ENCODE measurements around the gene NINL. TPM values are rescaled to one million over a fixed set of nuclear protein-coding genes. Genes with fewer than 3 reads are reported as not detected.

The NINL gene
- total RNA-seq, 6 experiments from 2014 or later: 3.6 to 16.0 (median 7.1) TPM

GRCh38 chr20:25546048-25546447 is 39.3 kb downstream of the NINL start:
- no peak for ATAC-seq
- intact Hi-C loops (cut with DNase I): no loop called here

GRCh38 chr20:25545171-25545570 is 40.2 kb downstream of the NINL start:
- no peak for ATAC-seq
- Histone ChIP-seq H3K36me3 (no peaks in the 10 kb centered on the region), H3K4me3 (no peak overlapping the region), H3K27ac (no peak overlapping the region), H3K4me1 (peaks cover 0 to 31% (median 4%) of the 10 kb centered on the region in 4 donors), H3K27me3 (no peaks in the 10 kb centered on the region), H3K9me3 (no peaks in the 10 kb centered on the region)
- no peak for DNase-seq
- 68% methylated on average over 2 of the region's 3 CpGs for WGBS (ENCODE audit: insufficient coverage, low coverage, low lambda C conversion rate, missing lambda C conversion rate)
- intact Hi-C loops (cut with DNase I): no loop called here
- TF ChIP-seq POLR2A (IDR thresholded peaks at IDR 0.05): no peak
- TF ChIP-seq, protein P1, sequence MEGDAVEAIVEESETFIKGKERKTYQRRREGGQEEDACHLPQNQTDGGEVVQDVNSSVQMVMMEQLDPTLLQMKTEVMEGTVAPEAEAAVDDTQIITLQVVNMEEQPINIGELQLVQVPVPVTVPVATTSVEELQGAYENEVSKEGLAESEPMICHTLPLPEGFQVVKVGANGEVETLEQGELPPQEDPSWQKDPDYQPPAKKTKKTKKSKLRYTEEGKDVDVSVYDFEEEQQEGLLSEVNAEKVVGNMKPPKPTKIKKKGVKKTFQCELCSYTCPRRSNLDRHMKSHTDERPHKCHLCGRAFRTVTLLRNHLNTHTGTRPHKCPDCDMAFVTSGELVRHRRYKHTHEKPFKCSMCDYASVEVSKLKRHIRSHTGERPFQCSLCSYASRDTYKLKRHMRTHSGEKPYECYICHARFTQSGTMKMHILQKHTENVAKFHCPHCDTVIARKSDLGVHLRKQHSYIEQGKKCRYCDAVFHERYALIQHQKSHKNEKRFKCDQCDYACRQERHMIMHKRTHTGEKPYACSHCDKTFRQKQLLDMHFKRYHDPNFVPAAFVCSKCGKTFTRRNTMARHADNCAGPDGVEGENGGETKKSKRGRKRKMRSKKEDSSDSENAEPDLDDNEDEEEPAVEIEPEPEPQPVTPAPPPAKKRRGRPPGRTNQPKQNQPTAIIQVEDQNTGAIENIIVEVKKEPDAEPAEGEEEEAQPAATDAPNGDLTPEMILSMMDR (IDR thresholded peaks at IDR 0.05): no peak

More at GRCh38 chr20:25546048-25546447, 39.3 kb downstream of the NINL start:
- Histone ChIP-seq H3K27ac (no peak overlapping the region), H3K36me3 (no peaks in the 10 kb centered on the region), H3K9me3 (no peaks in the 10 kb centered on the region), H3K4me1 (peaks cover 0 to 25% (median 4%) of the 10 kb centered on the region in 4 donors), H3K27me3 (no peaks in the 10 kb centered on the region), H3K4me3 (no peak overlapping the region)
- WGBS (ENCODE audit: insufficient coverage, low coverage, low lambda C conversion rate, missing lambda C conversion rate): 78% methylated on average over 4 of the region's 4 CpGs
- DNase-seq: no peak
- TF ChIP-seq, protein P1 (IDR thresholded peaks at IDR 0.05): no peak
- TF ChIP-seq POLR2A (IDR thresholded peaks at IDR 0.05): no peak

GRCh38 chr20:25544734-25545133 is 40.6 kb downstream of the NINL start:
- Histone ChIP-seq H3K36me3 (no peaks in the 10 kb centered on the region), H3K4me3 (no peak overlapping the region), H3K27ac (no peak overlapping the region), H3K4me1 (peaks cover 0 to 31% (median 4%) of the 10 kb centered on the region in 4 donors), H3K27me3 (no peaks in the 10 kb centered on the region), H3K9me3 (no peaks in the 10 kb centered on the region)
- no peak for DNase-seq
- no peak for TF ChIP-seq POLR2A (IDR thresholded peaks at IDR 0.05)
- TF ChIP-seq, protein P1 (IDR thresholded peaks at IDR 0.05): no peak
- intact Hi-C loops (cut with DNase I): no loop called here
- WGBS (ENCODE audit: insufficient coverage, low coverage, low lambda C conversion rate, missing lambda C conversion rate): no CpG with 5 or more reads among the region's 1 CpG
- ATAC-seq: no peak

DNA sequence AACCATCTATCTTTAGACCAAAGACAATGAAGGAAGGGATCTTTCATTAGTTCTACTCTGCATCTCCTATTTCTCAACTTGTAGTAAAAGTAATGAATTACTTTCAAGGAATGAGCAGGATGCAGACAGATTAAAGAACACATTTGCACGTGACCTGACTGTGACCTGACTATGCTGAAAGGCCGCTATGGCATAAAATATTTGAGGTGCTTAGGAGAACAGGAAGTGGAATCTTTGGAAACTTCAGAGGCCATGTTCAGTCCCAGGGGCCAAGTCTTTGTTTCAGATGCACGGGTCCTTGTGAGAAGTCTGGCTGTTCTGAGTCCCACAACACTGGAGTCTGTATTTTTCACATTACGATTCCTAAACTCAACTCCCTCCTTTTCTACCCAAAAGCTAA is 41.0 kb downstream of the NINL start:
- DNase-seq: no peak
- peaks cover 0 to 31% (median 4%) of the 10 kb centered on the region in 4 donors for H3K4me1 ChIP-seq
- no peaks in the 10 kb centered on the region for H3K9me3 ChIP-seq
- ATAC-seq: no peak
- no peak overlapping the region for H3K27ac ChIP-seq
- H3K27me3 ChIP-seq: no peaks in the 10 kb centered on the region
- WGBS (ENCODE audit: insufficient coverage, low coverage, low lambda C conversion rate, missing lambda C conversion rate): 78% methylated on average over 2 of the region's 4 CpGs
- H3K36me3 ChIP-seq: no peaks in the 10 kb centered on the region
- no peak overlapping the region for H3K4me3 ChIP-seq
- intact Hi-C loops (cut with DNase I): no loop called here
- TF ChIP-seq, protein P1 (IDR thresholded peaks at IDR 0.05): no peak
- no peak for TF ChIP-seq POLR2A (IDR thresholded peaks at IDR 0.05)

DNA sequence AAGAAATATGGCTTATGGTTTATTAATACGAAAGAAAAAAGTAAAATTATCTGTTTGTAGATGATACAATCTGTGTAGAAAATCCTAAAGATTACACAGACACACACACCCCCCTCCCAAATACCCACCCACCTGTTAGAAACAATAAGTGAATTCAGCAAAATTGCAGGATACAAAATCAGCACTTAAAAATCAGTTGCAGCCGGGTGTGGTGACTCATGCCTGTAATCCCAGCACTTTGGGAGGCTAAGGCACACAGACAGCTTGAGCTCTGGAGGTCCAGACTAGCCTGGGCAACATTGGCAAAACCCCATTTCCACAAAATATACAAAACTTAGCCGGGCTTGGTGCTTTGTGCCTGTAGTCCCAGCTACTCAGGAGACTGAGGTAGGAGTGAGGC is 42.3 kb downstream of the NINL start:
- Histone ChIP-seq H3K4me1 (peaks cover 0 to 34% (median 9%) of the 10 kb centered on the region in 4 donors), H3K36me3 (no peaks in the 10 kb centered on the region), H3K27me3 (no peaks in the 10 kb centered on the region), H3K4me3 (no peak overlapping the region), H3K9me3 (no peaks in the 10 kb centered on the region), H3K27ac (no peak overlapping the region)
- ATAC-seq: no peak
- intact Hi-C loops (cut with DNase I): no loop called here
- WGBS (ENCODE audit: insufficient coverage, low coverage, low lambda C conversion rate, missing lambda C conversion rate): 100% methylated on average over 1 of the region's 3 CpGs
- TF ChIP-seq, protein P1 (IDR thresholded peaks at IDR 0.05): no peak
- no peak for TF ChIP-seq POLR2A (IDR thresholded peaks at IDR 0.05)
- DNase-seq: no peak

Data from right lobe of liver (tissue), 6 donors.